ENCODE data around the gene PCNT.

DNA sequence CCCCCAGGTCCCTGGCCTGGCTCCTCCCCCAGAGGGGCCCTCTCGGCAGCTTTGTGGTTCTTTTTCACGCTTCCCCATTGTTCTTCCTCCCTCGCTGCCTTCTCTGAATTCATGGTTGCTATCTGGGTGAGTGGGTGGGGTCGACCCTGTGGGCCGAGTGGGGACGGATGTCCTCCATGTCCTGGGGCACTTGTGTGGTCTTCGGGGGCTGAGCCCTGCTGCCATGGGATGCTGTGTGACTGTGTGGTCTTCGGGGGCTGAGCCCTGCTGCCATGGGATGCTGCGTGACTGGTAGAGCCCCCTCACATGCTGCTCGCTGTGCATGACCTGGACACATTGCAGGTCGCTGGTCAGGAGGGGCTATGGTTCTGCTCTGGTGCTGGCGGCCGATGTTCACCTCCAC is 113.1 kb downstream of the PCNT start:
- TF ChIP-seq ZNF274 (IDR thresholded peaks at IDR 0.05; ENCODE audit: low read length) (no peak), ZNF274 (tag by site-specific recombination; IDR thresholded peaks at IDR 0.05; ENCODE audit: borderline replicate concordance) (no peak), ZNF670 (tag by site-specific recombination; IDR thresholded peaks at IDR 0.05; ENCODE audit: low read depth) (no peak), HOXA7 (CRISPR knock-in tag; IDR thresholded peaks at IDR 0.05; ENCODE audit: borderline replicate concordance) (no peak), ZFP3 (tag by site-specific recombination; IDR thresholded peaks at IDR 0.05; ENCODE audit: low read depth) (no peak), ZNF830 (tag by site-specific recombination; IDR thresholded peaks at IDR 0.05; ENCODE audit: low read depth) (no peak), ZBTB44 (tag by site-specific recombination; IDR thresholded peaks at IDR 0.05) (no peak), ZNF433 (tag by site-specific recombination; IDR thresholded peaks at IDR 0.05; ENCODE audit: low read depth) (no peak)
- TF ChIP-seq, protein P1, sequence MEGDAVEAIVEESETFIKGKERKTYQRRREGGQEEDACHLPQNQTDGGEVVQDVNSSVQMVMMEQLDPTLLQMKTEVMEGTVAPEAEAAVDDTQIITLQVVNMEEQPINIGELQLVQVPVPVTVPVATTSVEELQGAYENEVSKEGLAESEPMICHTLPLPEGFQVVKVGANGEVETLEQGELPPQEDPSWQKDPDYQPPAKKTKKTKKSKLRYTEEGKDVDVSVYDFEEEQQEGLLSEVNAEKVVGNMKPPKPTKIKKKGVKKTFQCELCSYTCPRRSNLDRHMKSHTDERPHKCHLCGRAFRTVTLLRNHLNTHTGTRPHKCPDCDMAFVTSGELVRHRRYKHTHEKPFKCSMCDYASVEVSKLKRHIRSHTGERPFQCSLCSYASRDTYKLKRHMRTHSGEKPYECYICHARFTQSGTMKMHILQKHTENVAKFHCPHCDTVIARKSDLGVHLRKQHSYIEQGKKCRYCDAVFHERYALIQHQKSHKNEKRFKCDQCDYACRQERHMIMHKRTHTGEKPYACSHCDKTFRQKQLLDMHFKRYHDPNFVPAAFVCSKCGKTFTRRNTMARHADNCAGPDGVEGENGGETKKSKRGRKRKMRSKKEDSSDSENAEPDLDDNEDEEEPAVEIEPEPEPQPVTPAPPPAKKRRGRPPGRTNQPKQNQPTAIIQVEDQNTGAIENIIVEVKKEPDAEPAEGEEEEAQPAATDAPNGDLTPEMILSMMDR (tag by site-specific recombination; IDR thresholded peaks at IDR 0.05): no peak
- TF ChIP-seq, protein P2, sequence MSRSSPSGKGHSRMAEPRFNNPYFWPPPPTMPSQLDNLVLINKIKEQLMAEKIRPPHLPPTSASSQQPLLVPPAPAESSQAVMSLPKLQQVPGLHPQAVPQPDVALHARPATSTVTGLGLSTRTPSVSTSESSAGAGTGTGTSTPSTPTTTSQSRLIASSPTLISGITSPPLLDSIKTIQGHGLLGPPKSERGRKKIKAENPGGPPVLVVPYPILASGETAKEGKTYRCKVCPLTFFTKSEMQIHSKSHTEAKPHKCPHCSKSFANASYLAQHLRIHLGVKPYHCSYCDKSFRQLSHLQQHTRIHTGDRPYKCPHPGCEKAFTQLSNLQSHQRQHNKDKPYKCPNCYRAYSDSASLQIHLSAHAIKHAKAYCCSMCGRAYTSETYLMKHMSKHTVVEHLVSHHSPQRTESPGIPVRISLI (tag by site-specific recombination; IDR thresholded peaks at IDR 0.05): no peak
- TF ChIP-seq, protein P3, sequence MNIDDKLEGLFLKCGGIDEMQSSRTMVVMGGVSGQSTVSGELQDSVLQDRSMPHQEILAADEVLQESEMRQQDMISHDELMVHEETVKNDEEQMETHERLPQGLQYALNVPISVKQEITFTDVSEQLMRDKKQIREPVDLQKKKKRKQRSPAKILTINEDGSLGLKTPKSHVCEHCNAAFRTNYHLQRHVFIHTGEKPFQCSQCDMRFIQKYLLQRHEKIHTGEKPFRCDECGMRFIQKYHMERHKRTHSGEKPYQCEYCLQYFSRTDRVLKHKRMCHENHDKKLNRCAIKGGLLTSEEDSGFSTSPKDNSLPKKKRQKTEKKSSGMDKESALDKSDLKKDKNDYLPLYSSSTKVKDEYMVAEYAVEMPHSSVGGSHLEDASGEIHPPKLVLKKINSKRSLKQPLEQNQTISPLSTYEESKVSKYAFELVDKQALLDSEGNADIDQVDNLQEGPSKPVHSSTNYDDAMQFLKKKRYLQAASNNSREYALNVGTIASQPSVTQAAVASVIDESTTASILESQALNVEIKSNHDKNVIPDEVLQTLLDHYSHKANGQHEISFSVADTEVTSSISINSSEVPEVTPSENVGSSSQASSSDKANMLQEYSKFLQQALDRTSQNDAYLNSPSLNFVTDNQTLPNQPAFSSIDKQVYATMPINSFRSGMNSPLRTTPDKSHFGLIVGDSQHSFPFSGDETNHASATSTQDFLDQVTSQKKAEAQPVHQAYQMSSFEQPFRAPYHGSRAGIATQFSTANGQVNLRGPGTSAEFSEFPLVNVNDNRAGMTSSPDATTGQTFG (tag by site-specific recombination; IDR thresholded peaks at IDR 0.05; ENCODE audit: borderline replicate concordance): no peak

All from HEK293 (cell line).